Measurements from ENCODE around the gene MRAP2. TPM values are rescaled to one million over a fixed set of nuclear protein-coding genes. Genes with fewer than 3 reads are reported as not detected.
A peak's percentile ranks its signal among the peaks of the same experiment; 100 is the strongest.

The MRAP2 gene
- total RNA-seq, 1 experiment from 2014 or later, result 0.07 TPM

GRCh38 chr6:84072442-84072997 is 38.9 kb downstream of the MRAP2 start:
- Histone ChIP-seq H3K36me3 (ENCODE audit: low read depth, low read length) (no peaks in the 10 kb centered on the region), H3K9me2 (replicated peaks; ENCODE audit: low read length) (no peaks in the 10 kb centered on the region), H3K4me3 (ENCODE audit: low read length) (no peak overlapping the region), H3K27ac (ENCODE audit: low read length) (no peak overlapping the region), H3K27me3 (ENCODE audit: low read length) (no peaks in the 10 kb centered on the region), H3K4me1 (ENCODE audit: insufficient read depth, low read length) (no peaks in the 10 kb centered on the region), H3K79me2 (ENCODE audit: low read length) (no peaks in the 10 kb centered on the region), H3K9me3 (ENCODE audit: low read length) (no peaks in the 10 kb centered on the region), H2AFZ (ENCODE audit: low read length) (no peak overlapping the region), H3K4me2 (ENCODE audit: low read length) (no peak overlapping the region), H4K20me1 (ENCODE audit: low read length) (no peaks in the 10 kb centered on the region), H3F3A (ENCODE audit: low read length, unreplicated experiment) (no peaks in the 10 kb centered on the region), H3K9ac (ENCODE audit: low read length) (no peak overlapping the region)
- intact Hi-C loops (cut with micrococcal nuclease), result no loop called here
- POLR2A ChIA-PET (ENCODE audit: unreplicated experiment), result no interaction called here
- no TSS peak for BruUV-seq (replicated peaks)
- CTCF ChIA-PET, result no interaction called here
- TF ChIP-seq EZH2 (IDR thresholded peaks at IDR 0.05; ENCODE audit: low read length, unreplicated experiment), result no peak
- TF ChIP-seq EZH2phosphoT487 (IDR thresholded peaks at IDR 0.05; ENCODE audit: borderline replicate concordance, low read length), result no peak
- ATAC-seq (no peak), DNase-seq (no peak)

GRCh38 chr6:84074988-84075781 is 41.6 kb downstream of the MRAP2 start:
- DNase-seq (peak; percentile 31), ATAC-seq (no peak)
- no peak overlapping the region for H3K4me3 ChIP-seq (ENCODE audit: low read length)
- no peaks in the 10 kb centered on the region for H3K27me3 ChIP-seq (ENCODE audit: low read length)
- CTCF ChIA-PET, result no interaction called here
- H3K36me3 ChIP-seq (ENCODE audit: low read depth, low read length), result no peaks in the 10 kb centered on the region
- TF ChIP-seq CTCF (conservative IDR thresholded peaks at IDR 0.05; ENCODE audit: low read depth, low read length), result no peak
- TF ChIP-seq EZH2 (IDR thresholded peaks at IDR 0.05; ENCODE audit: low read length, unreplicated experiment), result no peak
- no peaks in the 10 kb centered on the region for H3K9me3 ChIP-seq (ENCODE audit: low read length)
- H3K9ac ChIP-seq (ENCODE audit: low read length), result no peak overlapping the region
- H3K4me1 ChIP-seq (ENCODE audit: insufficient read depth, low read length), result no peaks in the 10 kb centered on the region
- H4K20me1 ChIP-seq (ENCODE audit: low read length), result no peaks in the 10 kb centered on the region
- POLR2A ChIA-PET (ENCODE audit: unreplicated experiment), result no interaction called here
- H3K27ac ChIP-seq (ENCODE audit: low read length), result no peak overlapping the region
- no peak overlapping the region for H2AFZ ChIP-seq (ENCODE audit: low read length)
- intact Hi-C loops (cut with micrococcal nuclease), result no loop called here
- H3F3A ChIP-seq (ENCODE audit: low read length, unreplicated experiment), result no peaks in the 10 kb centered on the region
- BruUV-seq (replicated peaks), result no TSS peak
- H3K4me2 ChIP-seq (ENCODE audit: low read length), result no peak overlapping the region
- no peaks in the 10 kb centered on the region for H3K79me2 ChIP-seq (ENCODE audit: low read length)
- H3K9me2 ChIP-seq (replicated peaks; ENCODE audit: low read length), result no peaks in the 10 kb centered on the region

- H3K9me3 ChIP-seq (ENCODE audit: low read length), result no peaks in the 10 kb centered on the region
- no peaks in the 10 kb centered on the region for H3F3A ChIP-seq (ENCODE audit: low read length, unreplicated experiment)
- H3K4me2 ChIP-seq (ENCODE audit: low read length), result no peak overlapping the region
- DNase-seq, result no peak
- H3K27ac ChIP-seq (ENCODE audit: low read length), result no peak overlapping the region
- H3K4me3 ChIP-seq (ENCODE audit: low read length), result no peak overlapping the region
- H3K36me3 ChIP-seq (ENCODE audit: low read depth, low read length), result no peaks in the 10 kb centered on the region
- no TSS peak for BruUV-seq (replicated peaks)
- no peak for TF ChIP-seq EZH2 (IDR thresholded peaks at IDR 0.05; ENCODE audit: low read length, unreplicated experiment)
- TF ChIP-seq EZH2phosphoT487 (IDR thresholded peaks at IDR 0.05; ENCODE audit: borderline replicate concordance, low read length), result no peak
- no peak for TF ChIP-seq CTCF (conservative IDR thresholded peaks at IDR 0.05; ENCODE audit: low read depth, low read length)
- ChIA-PET POLR2A (ENCODE audit: unreplicated experiment) (no interaction called here), CTCF (no interaction called here)
- no peak overlapping the region for H3K9ac ChIP-seq (ENCODE audit: low read length)
- no peaks in the 10 kb centered on the region for H3K4me1 ChIP-seq (ENCODE audit: insufficient read depth, low read length)
- intact Hi-C loops (cut with micrococcal nuclease), result no loop called here
- no peaks in the 10 kb centered on the region for H3K27me3 ChIP-seq (ENCODE audit: low read length)
- no peaks in the 10 kb centered on the region for H3K79me2 ChIP-seq (ENCODE audit: low read length)
- no peak for ATAC-seq
- no peak overlapping the region for H2AFZ ChIP-seq (ENCODE audit: low read length)
- no peaks in the 10 kb centered on the region for H4K20me1 ChIP-seq (ENCODE audit: low read length)
- H3K9me2 ChIP-seq (replicated peaks; ENCODE audit: low read length), result no peaks in the 10 kb centered on the region
These were observed 44.1 kb downstream of the MRAP2 start for GRCh38 chr6:84077645-84078044.

Measured in PC-3 (cell line).